SK-N-SH (cell line): ENCODE data around the gene DCP2.

Experiments used
- CHD2 ChIP-seq: fragments of 150-350 bp; IDR thresholded peaks from 2 replicates; pipeline ENCODE4 v1.6.1; 2018; ENCODE audit warnings: low read length; ENCODE audit not compliant: partially characterized antibody
- EP300 ChIP-seq, 2 experiments: IDR thresholded peaks; 2 replicates each; pipeline versions ENCODE4 v1.4.0 to v1.6.1; 2012; ENCODE audit warnings: borderline replicate concordance in 1 of 2, low read depth in 1 of 2, low read length in 1 of 2
- EZH2phosphoT487 ChIP-seq: fragments of 200-600 bp; sonication (generic); IDR thresholded peaks from 2 replicates; pipeline ENCODE4 v1.6.1; 2017; ENCODE audit warnings: low read depth, mixed run types, mild to moderate bottlenecking, antibody characterized with exemption, moderate library complexity, borderline replicate concordance
- FOSL2 ChIP-seq: IDR thresholded peaks from 2 replicates; pipeline ENCODE4 v1.4.0; 2012; ENCODE audit warnings: low read depth, mild to moderate bottlenecking, moderate library complexity, borderline replicate concordance
- GABPA ChIP-seq: IDR thresholded peaks from 2 replicates; pipeline ENCODE4 v1.4.0; 2012; ENCODE audit warnings: low read depth, mild to moderate bottlenecking
- REST ChIP-seq: IDR thresholded peaks from 2 replicates; pipeline ENCODE4 v1.6.1; 2012; ENCODE audit warnings: mild to moderate bottlenecking, low read depth, low read length, moderate library complexity

GRCh38 chr5:113067635-113068344 is 91.2 kb downstream of the DCP2 start:
- no peak for TF ChIP-seq GABPA
- TF ChIP-seq CHD2, result no peak
- TF ChIP-seq EZH2phosphoT487, result no peak
- TF ChIP-seq FOSL2, result no peak
- no peak for TF ChIP-seq REST
- no peak for TF ChIP-seq EP300 (IDR thresholded peaks at IDR 0.05; ENCODE audit: borderline replicate concordance in 1 of 2, low read depth in 1 of 2, low read length in 1 of 2)
